Measurements from ENCODE around the gene CDC42BPA. TPM values are rescaled to one million over a fixed set of nuclear protein-coding genes. Genes with fewer than 3 reads are reported as not detected.

The CDC42BPA gene
- total and polyA plus RNA-seq, 2 of the 13 experiments (the other 11 are each of a cell fraction or from before 2014, with no cell fraction given): 6.5 to 16.0 TPM

GRCh38 chr1:227066999-227067398, 251.3 kb downstream of the CDC42BPA start (continued):
- TF ChIP-seq FOXA1 (IDR thresholded peaks at IDR 0.05): no peak
- no peak for TF ChIP-seq FOXA1 (CRISPR knock-in tag; IDR thresholded peaks at IDR 0.05)
- TF ChIP-seq RNF2 (conservative IDR thresholded peaks at IDR 0.05; ENCODE audit: low read depth): no peak
- TF ChIP-seq CENPX (CRISPR knock-in tag; IDR thresholded peaks at IDR 0.05): no peak
- no peak for TF ChIP-seq STAT6 (CRISPR knock-in tag; IDR thresholded peaks at IDR 0.05; ENCODE audit: borderline replicate concordance)
- no peak for TF ChIP-seq ZNF740 (CRISPR knock-in tag; IDR thresholded peaks at IDR 0.05)
- TF ChIP-seq ZNF414 (CRISPR knock-in tag; IDR thresholded peaks at IDR 0.05): no peak
- no peak for TF ChIP-seq ZNF251 (CRISPR knock-in tag; IDR thresholded peaks at IDR 0.05)
- TF ChIP-seq KLF15 (CRISPR knock-in tag; IDR thresholded peaks at IDR 0.05; ENCODE audit: borderline replicate concordance): no peak

- no peaks in the 10 kb centered on the region for H3K4me1 ChIP-seq (ENCODE audit: insufficient read depth, low read length)
- POLR2A ChIA-PET: no interaction called here
- H4K20me1 ChIP-seq (ENCODE audit: insufficient read depth, low read length): no peaks in the 10 kb centered on the region
- H3K4me3 ChIP-seq (replicated peaks in 1 of 3; ENCODE audit: insufficient read depth in 1 of 3, low read depth in 2 of 3, low read length in 3 of 3): no peak overlapping the region
- FAIRE-seq (no peak), ATAC-seq (no peak), DNase-seq (ENCODE audit: low spot score) (no peak)
- H3K27ac ChIP-seq (ENCODE audit: extremely low read length, insufficient read depth, low read length): no peak overlapping the region
- H3K79me2 ChIP-seq (ENCODE audit: insufficient read depth, low read length): no peaks in the 10 kb centered on the region
- no peaks in the 10 kb centered on the region for H3K9me3 ChIP-seq (ENCODE audit: low read length)
- peaks cover 0 to 5% of the 10 kb centered on the region in 2 experiments; a peak in 2 of 5 replicates for H3K36me3 ChIP-seq (replicated peaks in 1 of 2; ENCODE audit: control insufficient read depth in 1 of 2, insufficient read depth in 2 of 2, low read length in 2 of 2)
- no peak overlapping the region for H2AFZ ChIP-seq (ENCODE audit: low read length)
- in situ Hi-C loops (cut with HindIII; ENCODE audit: extremely low pct_ligation_motif_present, low pct_unique_long_range_greater_than_20kb): no loop called here
- CTCF ChIA-PET (ENCODE audit: low intra/inter-chr PET ratio, low total read pairs): no interaction called here
- no peak overlapping the region for H3K4me2 ChIP-seq (ENCODE audit: low read depth, low read length)
- H3K27me3 ChIP-seq (ENCODE audit: control insufficient read depth in 1 of 2, insufficient read depth in 2 of 2, low read length in 2 of 2): no peaks in the 10 kb centered on the region
- intact Hi-C loops (cut with micrococcal nuclease; ENCODE audit: unreplicated experiment): no loop called here
- WGBS (ENCODE audit: low lambda C conversion rate): 98% methylated on average over 2 of the region's 2 CpGs
- no TSS peak for BruUV-seq (replicated peaks)
- no peak overlapping the region for H3K9ac ChIP-seq (ENCODE audit: insufficient read depth, low read depth, low read length)
- no peak for TF ChIP-seq ZNF296 (CRISPR knock-in tag; conservative IDR thresholded peaks at IDR 0.05)
- TF ChIP-seq SOX13 (IDR thresholded peaks at IDR 0.05): no peak
- no peak for TF ChIP-seq SOX13 (CRISPR knock-in tag; conservative IDR thresholded peaks at IDR 0.05 in 1 of 2, IDR thresholded peaks at IDR 0.05 in 1 of 2)
- no peak for TF ChIP-seq ZSCAN25 (CRISPR knock-in tag; IDR thresholded peaks at IDR 0.05)
- no peak for TF ChIP-seq CREM (IDR thresholded peaks at IDR 0.05)
- TF ChIP-seq CREM (CRISPR knock-in tag; IDR thresholded peaks at IDR 0.05): no peak
- no peak for TF ChIP-seq ZNF468 (CRISPR knock-in tag; IDR thresholded peaks at IDR 0.05)
- TF ChIP-seq ISL2 (CRISPR knock-in tag; IDR thresholded peaks at IDR 0.05): no peak
- no peak for TF ChIP-seq GMEB1 (CRISPR knock-in tag; IDR thresholded peaks at IDR 0.05; ENCODE audit: borderline replicate concordance)
- no peak for TF ChIP-seq MBNL3 (CRISPR knock-in tag; conservative IDR thresholded peaks at IDR 0.05)
These were observed 253.0 kb downstream of the CDC42BPA start for GRCh38 chr1:227065311-227065710.
